ENCODE measurements around the gene CAMKMT.

CAMKMT gene

DNA sequence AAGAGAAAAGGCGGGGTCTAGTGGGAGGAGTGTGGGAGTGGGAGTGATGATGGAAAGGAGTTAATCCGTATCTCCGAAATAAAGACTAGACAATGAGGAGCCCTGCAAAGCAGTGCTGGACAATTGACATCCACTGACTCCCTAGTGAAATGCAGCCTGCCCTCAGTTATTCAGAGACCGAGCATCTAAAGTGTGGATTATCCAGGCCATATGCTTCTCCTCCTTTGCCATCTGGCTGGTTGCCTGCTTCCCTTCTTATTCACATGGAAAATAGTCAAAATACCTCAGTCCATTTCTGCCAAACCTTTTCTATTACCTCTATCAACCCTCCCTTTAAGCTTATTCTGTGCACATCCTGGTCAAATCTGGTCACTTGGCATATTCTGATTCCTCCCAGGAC, 291.0 kb downstream of the CAMKMT start:
- Histone ChIP-seq H2AFZ (ENCODE audit: low read length) (no peak overlapping the region), H3F3A (ENCODE audit: insufficient read depth, low read length) (no peaks in the 10 kb centered on the region), H3K4me2 (ENCODE audit: low read length) (no peak overlapping the region), H3K27ac (ENCODE audit: low read depth, low read length, poor library complexity, severe bottlenecking) (no peak overlapping the region), H3K4me3 (ENCODE audit: low read depth, low read length, poor library complexity, severe bottlenecking) (no peak overlapping the region), H3K36me3 (ENCODE audit: insufficient read depth, low read length) (no peaks in the 10 kb centered on the region), H3K4me1 (ENCODE audit: insufficient read depth, low read length, severe bottlenecking) (no peaks in the 10 kb centered on the region), H3K9me2 (ENCODE audit: low read depth, low read length) (no peaks in the 10 kb centered on the region), H3K9me3 (ENCODE audit: low read length) (no peaks in the 10 kb centered on the region), H4K20me1 (ENCODE audit: insufficient read depth, low read length) (no peaks in the 10 kb centered on the region), H3K9ac (ENCODE audit: low read length) (no peak overlapping the region), H3K27me3 (ENCODE audit: insufficient read depth, low read length) (no peaks in the 10 kb centered on the region), H3K79me2 (ENCODE audit: insufficient read depth, low read length) (no peaks in the 10 kb centered on the region)
- TF ChIP-seq, protein P1, sequence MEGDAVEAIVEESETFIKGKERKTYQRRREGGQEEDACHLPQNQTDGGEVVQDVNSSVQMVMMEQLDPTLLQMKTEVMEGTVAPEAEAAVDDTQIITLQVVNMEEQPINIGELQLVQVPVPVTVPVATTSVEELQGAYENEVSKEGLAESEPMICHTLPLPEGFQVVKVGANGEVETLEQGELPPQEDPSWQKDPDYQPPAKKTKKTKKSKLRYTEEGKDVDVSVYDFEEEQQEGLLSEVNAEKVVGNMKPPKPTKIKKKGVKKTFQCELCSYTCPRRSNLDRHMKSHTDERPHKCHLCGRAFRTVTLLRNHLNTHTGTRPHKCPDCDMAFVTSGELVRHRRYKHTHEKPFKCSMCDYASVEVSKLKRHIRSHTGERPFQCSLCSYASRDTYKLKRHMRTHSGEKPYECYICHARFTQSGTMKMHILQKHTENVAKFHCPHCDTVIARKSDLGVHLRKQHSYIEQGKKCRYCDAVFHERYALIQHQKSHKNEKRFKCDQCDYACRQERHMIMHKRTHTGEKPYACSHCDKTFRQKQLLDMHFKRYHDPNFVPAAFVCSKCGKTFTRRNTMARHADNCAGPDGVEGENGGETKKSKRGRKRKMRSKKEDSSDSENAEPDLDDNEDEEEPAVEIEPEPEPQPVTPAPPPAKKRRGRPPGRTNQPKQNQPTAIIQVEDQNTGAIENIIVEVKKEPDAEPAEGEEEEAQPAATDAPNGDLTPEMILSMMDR (IDR thresholded peaks at IDR 0.05; ENCODE audit: low read length), result no peak
- TF ChIP-seq EZH2 (IDR thresholded peaks at IDR 0.05; ENCODE audit: borderline replicate concordance, low read length), result no peak

DNA sequence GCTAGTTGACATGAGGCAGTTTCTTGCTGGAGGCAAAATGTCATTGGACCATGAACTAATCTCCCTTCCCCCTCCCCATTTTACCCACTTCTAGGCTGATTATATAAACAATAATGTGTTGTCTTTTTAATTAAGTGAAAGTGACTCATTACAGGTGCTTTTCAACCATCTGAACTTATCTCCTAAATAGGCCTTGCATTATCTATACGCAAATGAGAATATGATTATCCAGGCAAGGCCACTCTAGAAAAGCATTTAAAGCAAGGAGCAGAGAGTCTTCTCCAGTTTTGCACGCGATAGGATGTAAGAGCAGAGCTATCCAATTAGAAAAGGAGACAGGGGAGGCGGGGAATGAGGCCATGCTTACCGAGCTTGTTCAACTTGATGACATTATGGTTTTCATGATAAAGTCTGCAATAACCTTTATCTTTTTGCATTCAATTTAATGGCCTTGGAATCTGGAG, 293.7 kb downstream of the CAMKMT start:
- Histone ChIP-seq H3K4me3 (ENCODE audit: low read depth, low read length, poor library complexity, severe bottlenecking) (no peak overlapping the region), H3K9me3 (ENCODE audit: low read length) (no peaks in the 10 kb centered on the region), H2AFZ (ENCODE audit: low read length) (no peak overlapping the region), H3F3A (ENCODE audit: insufficient read depth, low read length) (no peaks in the 10 kb centered on the region), H3K79me2 (ENCODE audit: insufficient read depth, low read length) (no peaks in the 10 kb centered on the region), H3K4me1 (ENCODE audit: insufficient read depth, low read length, severe bottlenecking) (no peaks in the 10 kb centered on the region), H3K36me3 (ENCODE audit: insufficient read depth, low read length) (no peaks in the 10 kb centered on the region), H3K9me2 (ENCODE audit: low read depth, low read length) (no peaks in the 10 kb centered on the region), H3K9ac (ENCODE audit: low read length) (no peak overlapping the region), H3K27ac (ENCODE audit: low read depth, low read length, poor library complexity, severe bottlenecking) (no peak overlapping the region), H4K20me1 (ENCODE audit: insufficient read depth, low read length) (no peaks in the 10 kb centered on the region), H3K4me2 (ENCODE audit: low read length) (no peak overlapping the region), H3K27me3 (ENCODE audit: insufficient read depth, low read length) (no peaks in the 10 kb centered on the region)
- TF ChIP-seq, protein P1 (IDR thresholded peaks at IDR 0.05; ENCODE audit: low read length), result no peak
- TF ChIP-seq EZH2 (IDR thresholded peaks at IDR 0.05; ENCODE audit: borderline replicate concordance, low read length), result no peak

DNA sequence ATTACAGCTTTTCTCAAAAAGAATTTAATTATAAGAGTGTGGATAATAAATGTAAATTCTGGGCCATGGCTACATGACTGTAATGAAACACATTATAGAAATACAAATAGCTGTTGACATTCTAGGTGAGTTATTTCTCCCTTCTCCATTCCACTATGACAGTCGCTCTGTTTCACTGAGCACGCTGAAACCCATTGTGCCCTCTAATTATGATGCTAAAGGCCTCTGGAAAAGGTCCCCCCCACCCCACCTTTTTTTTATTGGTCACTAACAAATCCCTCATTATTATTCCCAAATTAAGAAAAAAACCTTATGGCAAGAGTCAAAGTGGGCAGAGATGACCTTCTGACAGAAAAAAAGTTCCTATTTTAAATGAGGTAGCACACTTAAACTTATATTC, 294.7 kb downstream of the CAMKMT start:
- Histone ChIP-seq H3K9me2 (ENCODE audit: low read depth, low read length) (no peaks in the 10 kb centered on the region), H3K4me2 (ENCODE audit: low read length) (no peak overlapping the region), H3K79me2 (ENCODE audit: insufficient read depth, low read length) (no peaks in the 10 kb centered on the region), H3K36me3 (ENCODE audit: insufficient read depth, low read length) (no peaks in the 10 kb centered on the region), H3K9me3 (ENCODE audit: low read length) (no peaks in the 10 kb centered on the region), H3K27me3 (ENCODE audit: insufficient read depth, low read length) (no peaks in the 10 kb centered on the region), H3K27ac (ENCODE audit: low read depth, low read length, poor library complexity, severe bottlenecking) (no peak overlapping the region), H3K4me3 (ENCODE audit: low read depth, low read length, poor library complexity, severe bottlenecking) (no peak overlapping the region), H2AFZ (ENCODE audit: low read length) (no peak overlapping the region), H3K4me1 (ENCODE audit: insufficient read depth, low read length, severe bottlenecking) (no peaks in the 10 kb centered on the region), H3K9ac (ENCODE audit: low read length) (no peak overlapping the region), H4K20me1 (ENCODE audit: insufficient read depth, low read length) (no peaks in the 10 kb centered on the region), H3F3A (ENCODE audit: insufficient read depth, low read length) (no peaks in the 10 kb centered on the region)
- TF ChIP-seq, protein P1 (IDR thresholded peaks at IDR 0.05; ENCODE audit: low read length), result no peak
- TF ChIP-seq EZH2 (IDR thresholded peaks at IDR 0.05; ENCODE audit: borderline replicate concordance, low read length), result no peak
